Mucosa of descending colon (tissue), 3 donors: ENCODE results near the gene GREB1. TPM values are rescaled to one million over a fixed set of nuclear protein-coding genes. Genes with fewer than 3 reads are reported as not detected.
A peak's percentile ranks its signal among the peaks of the same experiment; 100 is the strongest.

Experiments
- ATAC-seq: fragments of 200-7000 bp; cut with Tn5 transposase; one replicate; pipeline ENCODE4 v1.9.1; 2020; ENCODE audit warnings: mild to moderate bottlenecking, moderate library complexity
- DNase-seq, 3 donors: peaks; one replicate each; pipeline ENCODE4 v3.0.0-alpha.2; 2020
- H3K36me3 ChIP-seq: fragments of 200-600 bp; one replicate; pipeline ENCODE4 v1.8.0; 2021; ENCODE audit warnings: low read depth, mild to moderate bottlenecking
- H3K4me1 ChIP-seq: fragments of 200-600 bp; one replicate; pipeline ENCODE4 v1.8.0; 2021; ENCODE audit warnings: low read depth, mild to moderate bottlenecking
- H3K4me3 ChIP-seq: fragments of 200-600 bp; one replicate; pipeline ENCODE4 v1.8.0; 2021; ENCODE audit warnings: mild to moderate bottlenecking
- H3K9me3 ChIP-seq: fragments of 200-600 bp; one replicate; pipeline ENCODE4 v1.8.0; 2021; ENCODE audit warnings: mild to moderate bottlenecking
- CTCF ChIP-seq: fragments of 200-600 bp; IDR thresholded peaks from one replicate; pipeline ENCODE4 v1.8.0; 2022; ENCODE audit warnings: antibody characterized with exemption, mild to moderate bottlenecking
- intact Hi-C, 2 donors: fragments of 100-400 bp; cut with DNase I in 1 of 2; cut with micrococcal nuclease in 1 of 2; formaldehyde crosslinking; loops; one replicate each; pipeline versions ENCODE4 v1.11.0 to v1.11.1; 2022; cut with DNase I, micrococcal nuclease
- microRNA-seq: library from miRNA; unstranded; fragments of <30 nt; microRNA quantifications from one replicate; pipeline ENCODE4, GENCODE V29; 2019
- total RNA-seq, 3 donors: library from RNA; stranded (reverse); fragmentation: NEBNext Ultra II Directional in 2 of 3; extraction: Animal tissue kit (Norgen Biotek cat#: 25700) in 2 of 3; gene quantifications; one replicate each; pipeline versions ENCODE4 v1.2.1 to v1.2.4, GENCODE V29; 2021 to 2023
- donor health status: DM: no; HTN: no; CAD: no; lungs with moderate emphysema.
- donor health status: DM: no; HTN: no; CAD: no.
- donor health status: DM: no; HTN: yes; CAD: no.

Gene GREB1
- total RNA-seq, 3 donors from 2014 or later = 1.4 to 2.5 (median 1.6) TPM

DNA sequence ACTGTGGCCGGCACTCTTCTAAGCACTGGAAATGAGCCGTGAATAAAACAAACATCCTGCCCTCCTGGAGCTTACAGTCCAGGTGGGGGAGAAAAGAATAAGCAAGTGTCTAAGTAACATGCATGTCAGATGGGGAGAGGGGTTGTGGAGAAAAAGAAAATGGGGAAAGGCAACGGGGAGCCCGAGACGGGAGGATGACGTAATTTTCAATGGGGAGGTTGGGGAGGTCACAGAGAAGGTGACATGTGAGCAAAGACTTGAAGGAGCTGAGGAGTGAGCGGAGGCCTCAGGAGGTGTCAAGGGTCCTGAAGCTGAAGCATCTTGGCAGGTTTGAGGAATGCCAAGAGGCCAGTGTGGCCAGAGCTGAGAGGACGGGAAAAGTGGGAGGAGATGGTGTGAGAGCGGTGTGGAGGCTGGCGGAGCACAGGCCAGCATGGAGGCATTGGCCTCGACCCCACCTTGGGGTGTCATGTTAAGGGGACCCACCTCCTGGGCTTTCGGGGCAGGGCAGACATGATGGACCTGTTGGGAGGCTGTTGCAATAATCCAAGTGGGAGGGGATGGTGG lies 151.1 kb downstream of the GREB1 start:
- TF ChIP-seq CTCF = no peak
- DNase-seq (no peak), ATAC-seq (no peak)
- intact Hi-C loops = no loop called here
- Histone ChIP-seq H3K4me3 (no peak overlapping the region), H3K4me1 (peaks cover 9% of the 10 kb centered on the region), H3K9me3 (no peaks in the 10 kb centered on the region), H3K36me3 (no peaks in the 10 kb centered on the region)

DNA sequence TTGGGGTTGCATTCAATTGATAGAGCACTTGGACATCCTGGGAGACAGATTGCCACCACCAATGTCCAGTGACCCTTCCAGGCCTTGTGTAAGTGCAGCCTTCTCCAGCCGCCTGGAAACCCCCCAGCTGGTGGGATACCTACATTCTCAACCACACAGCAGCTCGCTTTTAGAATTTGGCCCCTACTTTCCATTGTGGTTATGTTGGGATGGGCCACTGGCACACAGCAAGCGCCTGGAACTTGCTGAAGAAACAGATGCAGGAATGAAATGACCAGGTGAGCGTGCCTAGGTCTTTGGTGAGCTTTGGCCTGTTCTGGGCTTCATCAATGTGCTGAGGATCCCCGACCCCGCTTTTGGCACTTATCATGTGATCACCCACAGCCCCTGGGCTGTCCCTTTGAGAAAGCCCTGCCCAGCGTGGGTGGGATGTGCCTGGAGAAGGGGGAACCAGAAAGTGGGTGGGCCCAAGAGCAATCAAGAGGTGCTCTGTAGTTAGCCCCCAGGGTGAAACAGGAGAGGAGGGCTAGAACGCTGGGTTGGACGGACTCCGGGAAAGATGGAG lies 152.1 kb downstream of the GREB1 start:
- no peaks in the 10 kb centered on the region for H3K36me3 ChIP-seq
- TF ChIP-seq CTCF = no peak
- ATAC-seq (no peak), DNase-seq (no peak)
- H3K4me1 ChIP-seq = peaks cover 9% of the 10 kb centered on the region
- no peaks in the 10 kb centered on the region for H3K9me3 ChIP-seq
- intact Hi-C loops = no loop called here
- no peak overlapping the region for H3K4me3 ChIP-seq

DNA sequence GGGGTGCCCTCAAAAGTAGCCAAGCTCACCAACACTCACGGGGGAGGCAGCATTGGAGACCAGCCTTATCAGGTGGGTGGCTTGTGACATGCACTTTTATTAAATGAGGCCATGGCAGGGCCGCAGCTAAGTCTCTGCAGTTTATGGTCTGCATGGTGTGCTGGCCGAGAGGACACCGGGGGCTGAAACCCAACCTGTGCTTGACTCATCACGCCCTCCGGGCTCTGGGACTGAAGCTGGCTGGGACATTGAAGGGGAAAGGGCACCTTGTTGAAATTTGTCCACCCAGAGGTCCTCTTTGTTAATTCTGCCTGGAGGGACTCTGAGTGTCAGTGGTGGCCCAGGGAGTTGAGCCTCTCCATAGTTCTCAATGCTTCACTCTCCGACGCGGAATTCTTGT lies 153.9 kb downstream of the GREB1 start:
- Histone ChIP-seq H3K4me3 (no peak overlapping the region), H3K9me3 (no peaks in the 10 kb centered on the region), H3K4me1 (peaks cover 9% of the 10 kb centered on the region), H3K36me3 (no peaks in the 10 kb centered on the region)
- intact Hi-C loops = no loop called here
- DNase-seq = no peak
- no peak for TF ChIP-seq CTCF
- ATAC-seq = no peak

- Histone ChIP-seq H3K9me3 (no peaks in the 10 kb centered on the region), H3K36me3 (no peaks in the 10 kb centered on the region), H3K4me3 (no peak overlapping the region), H3K4me1 (peaks cover 9% of the 10 kb centered on the region)
- peak; percentile 70 for TF ChIP-seq CTCF
- DNase-seq (peak; percentile 81 to 89 (median 86)), ATAC-seq (peak; percentile 93)
- intact Hi-C loops = no loop called here
These were observed 154.6 kb downstream of the GREB1 start for GRCh38 chr2:11688222-11689069.

- Histone ChIP-seq H3K36me3 (no peaks in the 10 kb centered on the region), H3K4me3 (no peak overlapping the region), H3K4me1 (peaks cover 9% of the 10 kb centered on the region), H3K9me3 (no peaks in the 10 kb centered on the region)
- no peak for DNase-seq
- no peak for TF ChIP-seq CTCF
- ATAC-seq = no peak
- intact Hi-C loops = loop anchor here (5.0 kb wide), 2 partner anchors 86 to 91 kb away; no protein-coding TSS in a partner anchor
These were observed 157.3 kb downstream of the GREB1 start for GRCh38 chr2:11691076-11691660.

Small RNAs within 50 kb of the gene (microRNA-seq; reads per million reads assigned to microRNA genes)
- gene MIR4429 = not detected

Other genes with a start within 250 kb of the GREB1 start
- gene ROCK2, start 189.4 kb upstream of the GREB1 start, total RNA-seq = 10 to 100 TPM; 67.7 to 77.8 (median 71.0) TPM
- 10 to 100 TPM in 1 of 3 donors, 1 to 10 TPM in 2; 4.3 to 12.6 (median 5.6) TPM for gene E2F6, start 67.9 kb upstream of the GREB1 start, total RNA-seq
- gene NTSR2, start 136.2 kb downstream of the GREB1 start, total RNA-seq = not detected
- 10 to 100 TPM; 29.7 to 38.4 (median 30.4) TPM for gene LPIN1, start 212.6 kb downstream of the GREB1 start, total RNA-seq